Stimulated activated naive CD4-positive, alpha-beta T cell (primary cell): ENCODE measurements around the gene ITGB3.
"Not testable (repeated sequence)": the region's sequence is repeated elsewhere in the genome, so short reads cannot be mapped to it uniquely, and the experiment has no call there.

ENCODE experiments used
- DNase-seq, 6 experiments: peaks; one replicate each; lab custom pipeline; 2025; lab: John Stamatoyannopoulos, UW

ITGB3 gene

DNA sequence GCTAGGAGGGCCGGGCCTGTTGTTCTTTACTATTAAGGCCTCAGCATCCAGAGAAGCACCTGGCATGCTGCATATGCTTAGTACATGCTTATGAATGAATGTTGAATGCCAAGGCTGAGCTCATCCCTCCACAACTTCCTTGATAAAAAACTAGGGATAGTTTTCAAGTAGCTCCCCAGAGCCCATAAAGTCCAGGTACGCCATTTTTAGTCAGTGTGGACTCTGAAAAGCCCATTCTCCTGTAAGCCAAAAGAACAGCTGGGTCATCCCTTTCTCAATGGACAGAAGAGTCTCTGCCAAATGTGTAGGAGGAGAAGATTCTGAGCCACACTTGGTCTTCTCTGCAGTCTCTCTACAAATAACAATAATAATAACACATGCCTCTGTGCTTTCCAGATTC is 8.9 kb upstream of the ITGB3 start:
- no peak for DNase-seq

DNA sequence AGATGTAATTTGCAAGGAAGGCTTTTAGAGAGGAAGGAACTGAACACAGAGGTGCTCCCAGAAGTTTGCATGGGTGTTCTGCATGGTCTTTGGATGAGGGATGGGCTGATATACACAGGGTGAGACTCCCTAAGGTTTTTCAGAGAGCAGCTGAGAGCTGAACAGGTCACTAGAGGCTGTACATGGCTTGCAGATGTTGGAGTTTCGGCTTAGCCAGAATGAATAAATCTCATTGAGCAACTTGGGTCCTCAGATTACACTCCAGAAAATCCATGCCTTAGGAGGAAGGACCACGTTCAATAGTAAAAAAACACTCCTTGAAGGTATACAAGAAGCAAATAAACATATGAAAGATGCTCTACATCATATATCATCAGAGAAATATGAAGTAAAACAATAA is 7.5 kb upstream of the ITGB3 start:
- DNase-seq: no peak

DNA sequence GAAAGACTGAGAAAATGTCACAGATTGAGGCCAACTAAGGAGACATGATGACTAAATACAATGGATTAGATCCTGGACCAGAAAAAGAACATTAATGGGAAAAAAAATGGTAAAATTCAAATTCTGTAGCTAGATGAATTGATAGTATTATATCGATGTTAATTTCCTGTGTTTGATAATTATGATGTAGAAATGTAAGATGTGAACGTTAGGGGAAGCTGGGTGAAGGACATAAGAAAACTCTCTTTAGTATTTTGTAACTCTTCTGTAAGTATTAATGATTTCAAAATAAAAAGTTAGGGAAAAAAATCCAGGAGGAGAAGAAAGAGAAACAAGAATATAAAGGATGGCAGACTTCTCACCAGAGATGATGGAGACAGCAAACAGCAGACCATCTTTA is 2.8 kb upstream of the ITGB3 start:
- DNase-seq: no peak

DNA sequence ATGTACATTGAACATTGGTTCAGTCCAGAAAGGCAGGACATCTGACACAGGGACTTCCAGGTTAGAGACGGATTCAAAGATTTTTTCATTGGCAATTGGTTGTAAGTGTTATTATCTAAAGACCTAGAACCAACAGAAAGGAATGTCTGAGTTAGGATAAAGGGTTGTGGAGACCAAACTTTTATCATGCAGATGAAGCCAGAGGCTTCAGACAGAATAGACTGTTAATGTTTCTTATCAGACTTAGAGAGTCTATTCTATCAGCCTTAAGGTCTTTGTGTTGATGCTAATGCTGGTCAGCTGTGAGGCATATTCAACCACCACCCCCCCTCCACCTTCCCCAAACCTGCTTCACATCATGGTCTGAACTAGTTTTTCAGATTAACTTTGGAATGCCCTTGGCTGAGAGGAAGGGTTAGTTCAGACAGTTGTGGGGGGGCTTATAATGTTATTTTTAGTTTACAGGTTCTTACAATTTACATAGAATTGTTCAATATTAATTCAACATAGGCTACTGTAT is 2.1 kb upstream of the ITGB3 start:
- DNase-seq: no peak

DNA sequence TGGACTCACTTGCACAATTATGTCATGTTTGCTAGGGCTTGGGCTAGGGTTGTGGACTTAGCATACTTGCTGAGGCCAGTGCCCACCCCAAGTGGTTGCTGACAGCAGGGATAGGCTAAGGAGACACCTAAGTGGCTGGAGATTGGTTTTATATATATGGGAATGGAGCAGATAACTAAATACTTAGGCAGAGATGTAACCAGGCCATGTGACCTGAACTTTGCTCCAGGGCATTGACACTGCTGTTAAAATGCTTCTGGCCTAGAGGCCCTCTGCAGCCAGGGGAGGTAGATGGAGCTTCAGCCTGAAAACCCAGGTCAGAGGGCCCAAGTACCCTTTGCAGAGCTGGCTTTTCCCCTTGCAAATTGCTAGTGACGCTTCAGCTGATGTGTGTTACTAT is 1.4 kb upstream of the ITGB3 start:
- no peak for DNase-seq

DNA sequence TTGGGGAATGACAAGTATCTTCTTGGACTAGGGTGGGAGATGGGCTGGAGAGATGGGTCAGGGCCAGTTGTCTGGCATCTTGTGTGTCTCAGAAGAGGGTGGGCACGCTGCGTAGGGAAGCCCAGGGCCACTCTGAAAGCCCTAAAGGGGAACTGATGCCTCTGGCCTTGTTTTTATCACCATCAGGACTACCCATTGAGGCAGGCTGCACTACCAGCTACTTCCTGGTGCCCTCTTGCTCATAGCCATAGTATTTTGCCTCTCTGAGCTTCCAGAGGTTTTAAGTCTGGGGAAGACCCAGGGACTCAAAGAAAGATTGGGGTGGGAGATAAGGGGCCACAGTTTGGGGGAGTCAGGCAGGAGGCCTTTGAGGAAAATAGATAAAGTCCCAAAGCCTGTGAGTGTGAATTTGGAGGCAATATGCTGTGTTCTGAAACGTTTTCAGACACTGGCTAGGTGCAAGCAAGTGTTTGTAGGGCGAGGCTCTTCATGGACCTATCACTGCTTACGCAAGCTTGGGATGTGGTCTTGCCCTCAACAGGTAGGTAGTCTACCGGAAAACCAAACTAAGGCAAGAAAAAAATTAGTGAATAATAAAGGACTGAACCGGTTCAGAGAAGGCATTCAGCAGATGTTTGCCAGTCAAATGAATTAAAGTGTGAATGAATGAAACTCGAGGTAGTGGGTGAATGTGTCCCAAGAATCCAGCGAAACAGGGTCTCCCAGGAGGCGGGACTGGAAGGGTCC is 688 bp upstream of the ITGB3 start:
- DNase-seq: no peak

DNA sequence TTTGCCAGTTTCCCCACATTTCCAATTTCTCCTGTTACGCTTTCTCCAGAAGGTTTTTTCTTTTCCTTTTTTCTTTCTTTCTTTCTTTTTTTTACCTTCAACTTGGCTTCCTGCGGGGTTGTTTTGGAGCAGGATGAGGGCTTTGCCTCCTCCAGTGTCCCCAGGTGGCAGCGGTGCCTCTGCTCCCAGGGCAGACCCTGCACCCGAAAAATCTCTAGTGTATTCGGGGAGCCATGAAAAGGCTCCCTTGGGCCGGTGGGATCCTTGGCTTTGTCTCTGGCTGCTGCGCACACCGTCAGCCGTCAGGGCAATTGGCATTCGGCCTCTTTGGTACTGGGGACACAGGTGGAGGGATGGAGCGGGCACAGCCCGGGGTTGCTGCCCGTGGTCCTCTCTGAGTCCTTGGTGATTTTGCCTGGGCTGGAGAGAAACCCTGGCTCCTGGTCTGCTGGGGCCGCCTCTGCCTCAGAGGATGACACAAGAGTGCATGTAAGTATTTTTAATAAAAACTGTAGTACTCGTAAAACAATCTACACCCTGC is 846 bp downstream of the ITGB3 start:
- no peak for DNase-seq

- DNase-seq: no peak
These were observed 4.2 kb downstream of the ITGB3 start for GRCh38 chr17:47257651-47258339.

- DNase-seq: no peak
These were observed 9.0 kb downstream of the ITGB3 start for GRCh38 chr17:47262586-47262985.

DNA sequence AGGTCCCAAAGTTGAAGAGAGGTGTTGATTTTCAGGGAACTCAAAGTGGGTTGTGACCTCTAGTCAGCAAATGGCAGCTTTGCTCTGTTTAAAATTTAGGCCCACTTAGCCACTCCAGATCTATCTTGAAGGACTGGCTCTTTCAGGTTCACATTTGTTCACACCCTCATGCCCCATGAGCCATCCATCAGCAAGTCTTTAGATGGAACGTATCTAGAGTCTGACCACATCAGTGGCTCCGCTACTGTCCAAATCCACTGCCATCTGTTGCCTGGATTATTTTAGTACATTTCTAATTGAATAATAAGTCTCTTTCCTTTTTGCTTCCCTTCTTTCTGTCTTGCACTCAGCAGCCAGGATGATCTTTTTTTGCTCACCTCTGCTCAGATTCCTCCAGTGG is 10.5 kb downstream of the ITGB3 start:
- DNase-seq: no peak

DNA sequence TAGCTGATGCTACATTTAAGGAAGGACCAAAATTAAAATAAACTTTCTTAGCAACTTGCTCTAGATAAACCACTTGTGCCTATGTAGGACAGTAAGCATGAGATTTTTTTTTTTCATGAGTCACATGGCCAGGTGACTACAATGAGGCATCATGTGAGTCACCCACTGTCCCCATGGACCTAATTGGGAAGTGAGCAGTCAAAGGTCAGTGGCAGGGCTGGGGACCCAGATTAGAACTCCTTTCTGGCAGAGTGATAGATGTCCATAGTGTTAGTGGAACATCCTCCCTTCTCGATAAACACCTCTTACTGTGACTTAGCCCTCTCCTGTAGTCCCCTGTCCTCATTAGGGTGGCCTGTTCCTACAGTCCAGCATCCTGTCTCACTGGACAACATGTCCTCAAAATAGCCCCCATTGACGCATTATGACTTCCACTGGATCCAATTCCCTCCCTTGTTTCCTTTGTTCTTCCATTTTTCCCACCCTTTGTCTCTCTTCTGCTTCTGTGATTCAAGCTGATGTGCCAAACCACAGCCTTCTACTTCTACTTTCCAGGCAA is 12.4 kb downstream of the ITGB3 start:
- no peak for DNase-seq

GRCh38 chr17:47266782-47267181 is 13.2 kb downstream of the ITGB3 start:
- DNase-seq: no peak

GRCh38 chr17:47267354-47267828 is 13.8 kb downstream of the ITGB3 start:
- no peak for DNase-seq

GRCh38 chr17:47268964-47269363 is 15.3 kb downstream of the ITGB3 start:
- not testable (repeated sequence) for DNase-seq

GRCh38 chr17:47269561-47270280 is 16.1 kb downstream of the ITGB3 start:
- DNase-seq: not testable (repeated sequence)

- no peak for DNase-seq
These were observed 17.5 kb downstream of the ITGB3 start for GRCh38 chr17:47270946-47271705.

DNA sequence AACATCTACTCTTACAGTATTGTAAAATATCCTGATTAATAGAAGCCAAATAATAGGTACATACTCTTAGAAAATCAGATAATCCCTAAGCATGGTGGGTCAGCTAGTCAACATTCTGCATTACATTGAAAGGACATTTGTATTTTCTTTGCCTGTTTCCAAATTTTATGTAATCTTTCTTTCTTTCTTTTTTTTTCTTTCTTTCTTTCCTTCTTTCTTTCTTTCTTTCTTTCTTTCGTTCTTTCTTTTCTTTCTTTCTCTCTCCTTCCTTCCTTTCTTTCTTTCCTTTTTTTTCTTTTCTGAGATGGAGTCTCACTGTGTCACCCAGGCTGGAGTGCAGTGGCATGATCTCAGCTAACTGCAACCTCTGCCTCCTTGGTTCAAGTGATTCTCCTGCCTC is 18.9 kb downstream of the ITGB3 start:
- no peak for DNase-seq

- no peak for DNase-seq
These were observed 19.6 kb downstream of the ITGB3 start for GRCh38 chr17:47273245-47273644.

GRCh38 chr17:47274319-47275069 is 20.9 kb downstream of the ITGB3 start:
- DNase-seq: no peak

- DNase-seq: no peak
These were observed 21.8 kb downstream of the ITGB3 start for GRCh38 chr17:47275245-47275984.
